Keratinocyte (primary cell): ENCODE results near the gene SEMA4A. TPM values are rescaled to one million over a fixed set of nuclear protein-coding genes. Genes with fewer than 3 reads are reported as not detected.

Source experiments
- DNase-seq: peaks from one replicate; pipeline ENCODE4 v3.0.0-alpha.2; 2011; ENCODE audit warnings: low read depth, missing footprints, low spot score
- FAIRE-seq: peaks from 2 replicates; lab custom pipeline; 2011; peaks lifted over from hg19 to GRCh38; lab: Jason Lieb, UNC
- H2AFZ ChIP-seq: 2 replicates; pipeline ENCODE4 v1.6.0; 2012; ENCODE audit warnings: low read length, control low read depth, inconsistent platforms; ENCODE audit not compliant: control insufficient read depth
- H3K27ac ChIP-seq: 2 replicates; pipeline ENCODE4 v1.5.1; 2011; ENCODE audit warnings: low read length; ENCODE audit not compliant: control insufficient read depth, insufficient read depth
- H3K27me3 ChIP-seq: 3 replicates; pipeline ENCODE4 v1.6.0; 2011; ENCODE audit warnings: low read length; ENCODE audit not compliant: control insufficient read depth, insufficient read depth; ENCODE audit errors: extremely low read depth
- H3K36me3 ChIP-seq, 2 experiments: 2 replicates in 1 of 2; 3 replicates in 1 of 2; pipeline ENCODE4 v1.5.1; 2011; ENCODE audit warnings: low read length in 2 of 2, mild to moderate bottlenecking in 1 of 2; ENCODE audit not compliant: control insufficient read depth in 2 of 2, insufficient read depth in 2 of 2; ENCODE audit errors: extremely low read depth in 1 of 2
- H3K4me1 ChIP-seq: 3 replicates; pipeline ENCODE4 v1.5.1; 2011; ENCODE audit warnings: low read length; ENCODE audit not compliant: control insufficient read depth, insufficient read depth; ENCODE audit errors: extremely low read depth
- H3K4me2 ChIP-seq: 3 replicates; pipeline ENCODE4 v1.6.0; 2011; ENCODE audit warnings: low read depth, low read length; ENCODE audit not compliant: control insufficient read depth, insufficient read depth; ENCODE audit errors: extremely low read depth
- H3K4me3 ChIP-seq, 3 experiments: fragments of 200-600 bp in 1 of 3; sonication (generic) in 1 of 3; 2 replicates in 2 of 3; 3 replicates in 1 of 3; pipeline ENCODE4 v1.5.1; 2011 to 2016; ENCODE audit warnings: low read length in 3 of 3, mild to moderate bottlenecking in 3 of 3, control low read depth in 2 of 3, inconsistent platforms in 1 of 3, low read depth in 1 of 3, mixed read lengths in 1 of 3, mixed run types in 1 of 3, moderate library complexity in 1 of 3; ENCODE audit not compliant: control insufficient read depth in 2 of 3, insufficient read depth in 2 of 3; ENCODE audit errors: extremely low read depth in 1 of 3
- H3K79me2 ChIP-seq: 2 replicates; pipeline ENCODE4 v1.6.0; 2012; ENCODE audit warnings: low read length; ENCODE audit not compliant: control insufficient read depth, insufficient read depth
- H3K9ac ChIP-seq: 3 replicates; pipeline ENCODE4 v1.6.0; 2011; ENCODE audit warnings: low read length; ENCODE audit not compliant: control insufficient read depth, insufficient read depth; ENCODE audit errors: extremely low read depth
- H3K9me1 ChIP-seq: 3 replicates; pipeline ENCODE4 v1.6.0; 2011; ENCODE audit warnings: low read length; ENCODE audit not compliant: control insufficient read depth, insufficient read depth; ENCODE audit errors: extremely low read depth
- H3K9me3 ChIP-seq: 2 replicates; pipeline ENCODE4 v1.5.1; 2012; ENCODE audit warnings: low read depth, low read length; ENCODE audit not compliant: control insufficient read depth
- H4K20me1 ChIP-seq: 3 replicates; pipeline ENCODE4 v1.6.0; 2011; ENCODE audit warnings: low read length; ENCODE audit not compliant: control insufficient read depth, insufficient read depth; ENCODE audit errors: extremely low read depth
- EZH2 ChIP-seq: IDR thresholded peaks from one replicate; pipeline ENCODE4 v1.6.1; 2012; ENCODE audit warnings: inconsistent platforms, mild to moderate bottlenecking, low read length, moderate library complexity
- dilution Hi-C: fragments of 300-500 bp; cut with MboI; formaldehyde crosslinking; loops from one replicate; pipeline ENCODE4 v1.7.0; 2020; ENCODE audit warnings: low sequenced_read_pairs; ENCODE audit not compliant: extremely low pct_ligation_motif_present
- polyA plus RNA-seq, 5 experiments: library from polyadenylated mRNA; depleted of rRNA in 3 of 5; stranded (reverse) in 3 of 5; stranded (forward) in 1 of 5; unstranded in 1 of 5; fragments of >200 nt; gene quantifications; 1 replicate in 1 of 5; 2 replicates in 3 of 5; 3 replicates in 1 of 5; pipeline versions ENCODE4 v1.2.1 to v1.2.3, GENCODE V29; 2011 to 2012; ENCODE audit warnings: missing spikeins in 2 of 5, low read depth in 1 of 5, low replicate concordance in 1 of 5
- TF ChIP-seq, protein P1 (sequence below), 3 experiments: IDR thresholded peaks in 1 of 3; conservative IDR thresholded peaks in 1 of 3; optimal IDR thresholded peaks in 1 of 3; 2 replicates in 2 of 3; 3 replicates in 1 of 3; pipeline versions ENCODE3 to v1.5.1; 2011; ENCODE audit warnings: low read length in 3 of 3, mild to moderate bottlenecking in 3 of 3, moderate library complexity in 2 of 3, control low read depth in 1 of 3, inconsistent platforms in 1 of 3; ENCODE audit not compliant: insufficient read depth in 2 of 3; ENCODE audit errors: extremely low read depth in 1 of 3

The SEMA4A gene
- polyA plus RNA-seq, 1 donor (not counting 4 experiments of a cell fraction or from before 2014, with no cell fraction given) = 7.9 TPM

DNA sequence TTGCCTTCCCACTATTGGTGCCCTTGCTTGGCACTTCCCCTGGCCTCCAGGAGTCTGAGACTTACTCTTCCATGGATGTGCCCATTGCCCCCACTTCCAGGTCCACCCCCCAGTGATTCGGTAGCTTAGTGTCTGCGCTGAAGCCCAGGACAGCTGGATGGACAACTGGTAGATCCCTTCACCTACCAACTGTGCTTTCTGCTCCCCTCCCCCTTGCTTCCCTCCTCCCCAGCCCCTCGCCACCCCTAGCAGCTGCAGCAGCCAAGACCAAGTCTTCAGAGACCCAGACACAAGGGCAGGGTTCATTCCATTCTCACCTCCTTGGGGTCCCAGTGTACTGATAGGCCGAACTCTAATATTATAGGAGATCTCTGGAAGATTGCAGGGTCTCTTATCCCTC, 31.9 kb upstream of the SEMA4A start:
- H3K27me3 ChIP-seq = no peaks in the 10 kb centered on the region
- H3K4me1 ChIP-seq = peaks cover 79% of the 10 kb centered on the region
- H3K27ac ChIP-seq = peak overlapping the region; percentile 97
- peaks cover 83% of the 10 kb centered on the region for H3K79me2 ChIP-seq
- H3K4me3 ChIP-seq = peak overlapping the region; percentile 1 to 68 (median 66)
- H4K20me1 ChIP-seq = peaks cover 23% of the 10 kb centered on the region
- H2AFZ ChIP-seq = no peak overlapping the region
- H3K9ac ChIP-seq = peak overlapping the region; percentile 66
- H3K9me1 ChIP-seq = peaks cover 3% of the 10 kb centered on the region
- dilution Hi-C loops = no loop called here
- H3K36me3 ChIP-seq = peaks cover 2 to 18% of the 10 kb centered on the region in 2 experiments
- H3K9me3 ChIP-seq = no peaks in the 10 kb centered on the region
- no peak for DNase-seq
- H3K4me2 ChIP-seq = peak overlapping the region; percentile 97
- TF ChIP-seq EZH2 = no peak
- TF ChIP-seq, protein P1, sequence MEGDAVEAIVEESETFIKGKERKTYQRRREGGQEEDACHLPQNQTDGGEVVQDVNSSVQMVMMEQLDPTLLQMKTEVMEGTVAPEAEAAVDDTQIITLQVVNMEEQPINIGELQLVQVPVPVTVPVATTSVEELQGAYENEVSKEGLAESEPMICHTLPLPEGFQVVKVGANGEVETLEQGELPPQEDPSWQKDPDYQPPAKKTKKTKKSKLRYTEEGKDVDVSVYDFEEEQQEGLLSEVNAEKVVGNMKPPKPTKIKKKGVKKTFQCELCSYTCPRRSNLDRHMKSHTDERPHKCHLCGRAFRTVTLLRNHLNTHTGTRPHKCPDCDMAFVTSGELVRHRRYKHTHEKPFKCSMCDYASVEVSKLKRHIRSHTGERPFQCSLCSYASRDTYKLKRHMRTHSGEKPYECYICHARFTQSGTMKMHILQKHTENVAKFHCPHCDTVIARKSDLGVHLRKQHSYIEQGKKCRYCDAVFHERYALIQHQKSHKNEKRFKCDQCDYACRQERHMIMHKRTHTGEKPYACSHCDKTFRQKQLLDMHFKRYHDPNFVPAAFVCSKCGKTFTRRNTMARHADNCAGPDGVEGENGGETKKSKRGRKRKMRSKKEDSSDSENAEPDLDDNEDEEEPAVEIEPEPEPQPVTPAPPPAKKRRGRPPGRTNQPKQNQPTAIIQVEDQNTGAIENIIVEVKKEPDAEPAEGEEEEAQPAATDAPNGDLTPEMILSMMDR (optimal IDR thresholded peaks at IDR 0.05 in 1 of 3, IDR thresholded peaks at IDR 0.05 in 1 of 3, conservative IDR thresholded peaks at IDR 0.05 in 1 of 3; ENCODE audit: extremely low read depth in 1 of 3, insufficient read depth in 2 of 3, low read length in 3 of 3) = no peak
- FAIRE-seq = no peak

DNA sequence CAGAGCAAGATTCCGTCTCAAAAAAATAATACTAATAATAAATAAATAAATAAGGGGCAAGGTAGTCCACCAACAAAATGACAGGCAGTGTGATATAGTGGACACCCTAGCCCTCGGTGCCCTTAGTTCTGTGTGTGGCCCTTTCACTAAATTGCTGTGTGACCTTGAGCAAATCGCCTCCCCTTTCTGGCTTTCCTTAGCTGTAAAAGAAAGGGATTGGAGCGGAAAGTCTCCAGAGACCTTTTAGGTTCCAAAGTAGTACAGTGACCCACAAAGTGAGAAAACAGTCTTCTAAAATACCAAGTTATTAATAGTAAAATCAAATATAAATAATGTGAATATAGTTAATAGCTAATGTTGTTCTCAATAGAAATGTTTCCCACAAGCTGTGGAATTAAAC, 31.3 kb upstream of the SEMA4A start:
- no peak overlapping the region for H2AFZ ChIP-seq
- H3K27ac ChIP-seq = peak overlapping the region; percentile 97
- peaks cover 22% of the 10 kb centered on the region for H4K20me1 ChIP-seq
- H3K4me1 ChIP-seq = peaks cover 85% of the 10 kb centered on the region
- DNase-seq = no peak
- peak overlapping the region; percentile 97 for H3K4me2 ChIP-seq
- H3K9me1 ChIP-seq = peaks cover 3% of the 10 kb centered on the region
- FAIRE-seq = no peak
- dilution Hi-C loops = no loop called here
- H3K79me2 ChIP-seq = peaks cover 81% of the 10 kb centered on the region
- no peaks in the 10 kb centered on the region for H3K27me3 ChIP-seq
- no peaks in the 10 kb centered on the region for H3K9me3 ChIP-seq
- H3K36me3 ChIP-seq = peaks cover 2 to 16% of the 10 kb centered on the region in 2 experiments
- TF ChIP-seq, protein P1 (optimal IDR thresholded peaks at IDR 0.05 in 1 of 3, IDR thresholded peaks at IDR 0.05 in 1 of 3, conservative IDR thresholded peaks at IDR 0.05 in 1 of 3; ENCODE audit: extremely low read depth in 1 of 3, insufficient read depth in 2 of 3, low read length in 3 of 3) = no peak
- TF ChIP-seq EZH2 = no peak
- H3K4me3 ChIP-seq = peak overlapping the region; percentile 1 to 68 (median 53)
- peak overlapping the region; percentile 66 for H3K9ac ChIP-seq
